NT2/D1 (cell line): Measurements from ENCODE around the gene VPS41.

Experiments
- DNase-seq: peaks from one replicate; pipeline ENCODE4 v3.0.0-alpha.2; 2011; ENCODE audit warnings: low read depth, low spot score
- H3K27me3 ChIP-seq: 2 replicates; pipeline ENCODE4 v1.6.0; 2011; ENCODE audit warnings: mild to moderate bottlenecking; ENCODE audit not compliant: insufficient read length, insufficient read depth
- H3K36me3 ChIP-seq: 2 replicates; pipeline ENCODE4 v1.6.1; 2011; ENCODE audit warnings: mild to moderate bottlenecking, low read length, mixed read lengths; ENCODE audit not compliant: insufficient read depth, insufficient read length
- H3K4me1 ChIP-seq: 2 replicates; pipeline ENCODE4 v1.5.1; 2011; ENCODE audit not compliant: insufficient read depth, insufficient read length
- H3K4me3 ChIP-seq: 2 replicates; pipeline ENCODE4 v1.5.1; 2011; ENCODE audit warnings: low read depth; ENCODE audit not compliant: insufficient read length
- H3K9ac ChIP-seq: 2 replicates; pipeline ENCODE4 v1.6.0; 2011; ENCODE audit warnings: low read depth; ENCODE audit not compliant: insufficient read length
- H3K9me3 ChIP-seq: 2 replicates; pipeline ENCODE4 v1.5.1; 2011; ENCODE audit warnings: mild to moderate bottlenecking, low read length; ENCODE audit not compliant: insufficient read depth
- SUZ12 ChIP-seq: IDR thresholded peaks from 2 replicates; pipeline ENCODE4 v1.6.1; 2011; ENCODE audit not compliant: insufficient read length, insufficient read depth; ENCODE audit errors: extremely low read depth
- YY1 ChIP-seq: IDR thresholded peaks from 2 replicates; pipeline ENCODE4 v1.6.1; 2011; ENCODE audit not compliant: insufficient read length, insufficient read depth
- ZNF274 ChIP-seq: IDR thresholded peaks from 2 replicates; pipeline ENCODE4 v1.6.1; 2011; ENCODE audit warnings: mild to moderate bottlenecking, low read depth, low read length

VPS41 gene

DNA sequence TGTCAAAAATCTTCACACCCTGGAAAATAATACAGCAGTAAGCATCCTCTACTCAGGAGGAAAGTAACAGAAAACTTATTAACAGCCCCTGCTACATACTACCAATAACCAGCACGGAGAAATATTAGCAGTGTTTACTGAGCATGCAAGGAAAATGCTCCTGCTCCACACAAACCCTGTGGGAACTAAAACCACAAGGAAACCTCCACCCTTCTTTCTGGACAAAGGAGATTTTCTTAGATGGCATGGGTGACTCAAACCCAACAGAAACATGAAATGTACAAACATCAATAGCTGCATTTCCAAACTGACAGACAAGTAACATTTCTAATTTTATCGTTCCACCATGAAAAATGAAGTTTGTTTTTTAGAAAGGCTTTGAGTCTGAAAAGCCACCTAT lies 113.4 kb downstream of the VPS41 start:
- TF ChIP-seq SUZ12 (no peak), YY1 (no peak), ZNF274 (no peak)
- Histone ChIP-seq H3K9ac (no peak overlapping the region), H3K27me3 (no peaks in the 10 kb centered on the region), H3K9me3 (no peaks in the 10 kb centered on the region), H3K4me3 (no peak overlapping the region), H3K4me1 (peaks cover 2% of the 10 kb centered on the region), H3K36me3 (peaks cover 22% of the 10 kb centered on the region)
- no peak for DNase-seq

DNA sequence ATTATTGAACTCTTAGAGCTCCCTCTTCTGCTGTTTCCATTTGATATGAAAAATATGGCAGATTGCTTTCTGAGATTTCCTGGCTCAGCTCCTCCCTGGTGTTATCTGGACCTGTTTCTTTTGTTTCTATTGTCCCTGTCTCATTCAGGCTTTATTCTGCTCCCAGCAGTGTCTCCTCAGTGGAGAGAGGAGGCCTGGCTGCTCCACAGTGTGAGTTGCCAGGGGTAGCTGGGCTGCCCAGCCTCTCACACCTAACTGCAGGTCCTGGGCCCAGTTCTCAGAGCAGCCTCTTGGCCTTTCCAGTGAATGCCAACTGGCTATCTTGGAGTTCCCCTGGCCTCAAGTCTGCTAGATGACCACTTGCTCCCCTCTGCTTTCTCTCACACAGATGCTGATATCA lies 127.0 kb downstream of the VPS41 start:
- no peak for TF ChIP-seq SUZ12
- TF ChIP-seq YY1, result no peak
- no peak for TF ChIP-seq ZNF274
- no peak overlapping the region for H3K4me3 ChIP-seq
- peak overlapping the region; percentile 18 for H3K9ac ChIP-seq
- peaks cover under 1% of the 10 kb centered on the region for H3K36me3 ChIP-seq
- no peaks in the 10 kb centered on the region for H3K4me1 ChIP-seq
- H3K27me3 ChIP-seq, result no peaks in the 10 kb centered on the region
- peak; percentile 38 for DNase-seq
- H3K9me3 ChIP-seq, result no peaks in the 10 kb centered on the region

DNA sequence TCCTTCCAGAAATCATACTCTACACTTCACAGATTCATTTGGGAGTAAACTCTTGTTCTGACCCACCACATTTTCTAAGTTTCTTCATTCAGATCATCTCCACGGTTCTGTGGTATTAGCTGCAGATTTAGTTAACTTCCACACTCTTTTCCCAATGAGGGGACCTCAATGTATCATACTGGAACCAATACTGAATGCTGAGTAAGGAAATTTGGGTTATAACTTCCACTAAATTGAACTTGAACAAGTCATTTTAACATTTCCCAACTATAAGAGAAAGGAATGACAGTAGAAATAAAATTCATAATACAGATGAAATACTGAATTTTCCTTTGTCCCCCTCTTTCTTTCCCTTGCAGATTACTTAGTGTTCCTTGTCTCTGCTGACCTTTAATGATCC lies 131.4 kb downstream of the VPS41 start:
- Histone ChIP-seq H3K4me3 (no peak overlapping the region), H3K4me1 (no peaks in the 10 kb centered on the region), H3K9ac (no peak overlapping the region), H3K27me3 (no peaks in the 10 kb centered on the region), H3K36me3 (peaks cover 4% of the 10 kb centered on the region), H3K9me3 (no peaks in the 10 kb centered on the region)
- TF ChIP-seq SUZ12 (no peak), YY1 (no peak), ZNF274 (no peak)
- no peak for DNase-seq

DNA sequence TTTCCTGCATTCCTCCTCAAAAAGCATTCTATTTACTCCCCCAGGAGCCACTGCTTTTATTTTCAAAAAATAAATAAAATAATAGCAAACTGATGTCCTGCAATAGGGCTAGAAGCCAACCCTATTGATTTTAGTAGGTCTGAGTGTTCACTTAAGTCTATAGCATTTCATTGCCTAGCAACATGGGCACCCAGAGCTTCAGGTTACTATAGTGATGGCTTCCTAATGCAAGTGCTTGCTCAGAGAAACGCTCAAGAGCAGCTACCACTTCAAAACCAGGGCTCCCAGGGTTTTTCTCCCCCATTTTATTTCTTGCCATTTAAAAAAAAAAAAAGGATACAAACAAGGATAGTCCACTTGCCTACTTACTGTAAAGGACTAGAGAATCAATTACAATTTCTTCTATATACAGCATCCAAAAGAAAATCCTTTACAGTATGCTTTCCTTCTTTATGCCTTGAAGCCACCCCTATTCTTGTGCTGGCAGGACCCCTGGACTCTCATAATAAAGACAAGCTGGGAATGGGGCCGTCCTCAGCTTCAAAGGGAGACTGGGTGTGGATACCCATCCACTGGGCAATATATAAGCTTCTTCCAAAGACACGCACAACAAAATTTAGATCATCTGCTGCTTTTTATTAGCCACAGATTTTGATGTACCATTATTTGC lies 133.3 kb downstream of the VPS41 start:
- Histone ChIP-seq H3K9ac (no peak overlapping the region), H3K4me3 (no peak overlapping the region), H3K27me3 (no peaks in the 10 kb centered on the region), H3K36me3 (peaks cover 10% of the 10 kb centered on the region), H3K4me1 (no peaks in the 10 kb centered on the region), H3K9me3 (no peaks in the 10 kb centered on the region)
- TF ChIP-seq SUZ12 (no peak), ZNF274 (no peak), YY1 (no peak)
- no peak for DNase-seq

DNA sequence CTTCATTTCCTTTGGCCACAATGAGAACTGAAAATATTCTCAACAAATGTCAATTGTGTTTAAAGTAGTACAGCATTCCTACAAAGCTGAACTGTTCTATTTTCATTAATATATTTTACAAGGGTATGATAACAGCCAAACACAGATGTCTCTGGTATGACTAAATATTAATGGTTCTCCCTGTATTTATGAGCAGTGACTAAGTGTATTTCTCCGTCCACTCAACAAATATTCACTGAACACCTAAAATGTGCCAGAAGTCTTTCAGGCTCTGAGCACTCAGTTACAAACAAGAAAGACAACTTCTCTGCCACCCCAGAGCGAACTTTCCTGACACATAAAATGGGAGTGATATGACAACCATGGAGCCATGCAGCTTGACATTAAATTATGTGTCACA lies 135.6 kb downstream of the VPS41 start:
- Histone ChIP-seq H3K36me3 (peaks cover 20% of the 10 kb centered on the region), H3K4me1 (no peaks in the 10 kb centered on the region), H3K4me3 (no peak overlapping the region), H3K27me3 (no peaks in the 10 kb centered on the region), H3K9ac (no peak overlapping the region), H3K9me3 (no peaks in the 10 kb centered on the region)
- TF ChIP-seq SUZ12, result no peak
- no peak for TF ChIP-seq YY1
- TF ChIP-seq ZNF274, result no peak
- DNase-seq, result no peak

DNA sequence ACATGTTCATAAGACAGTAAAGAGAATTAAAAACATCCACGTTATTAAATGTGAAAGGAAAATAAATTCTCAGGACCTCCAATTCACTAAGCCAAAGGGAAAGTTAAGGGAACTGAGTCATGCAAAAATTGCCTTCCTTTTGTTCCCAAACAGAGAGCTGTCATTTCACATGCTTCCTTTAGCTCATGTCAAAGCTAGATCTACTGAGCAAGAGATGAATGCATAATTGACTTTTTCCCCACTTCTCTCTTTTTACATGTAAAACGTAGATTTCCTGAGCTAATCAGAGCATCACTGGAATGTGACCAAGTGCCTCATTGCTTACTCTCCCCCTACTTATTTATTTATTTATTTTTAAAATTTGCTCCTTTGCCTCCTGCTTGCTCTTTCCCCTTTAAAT lies 148.8 kb downstream of the VPS41 start:
- TF ChIP-seq ZNF274, result no peak
- no peak for TF ChIP-seq YY1
- no peak for TF ChIP-seq SUZ12

DNA sequence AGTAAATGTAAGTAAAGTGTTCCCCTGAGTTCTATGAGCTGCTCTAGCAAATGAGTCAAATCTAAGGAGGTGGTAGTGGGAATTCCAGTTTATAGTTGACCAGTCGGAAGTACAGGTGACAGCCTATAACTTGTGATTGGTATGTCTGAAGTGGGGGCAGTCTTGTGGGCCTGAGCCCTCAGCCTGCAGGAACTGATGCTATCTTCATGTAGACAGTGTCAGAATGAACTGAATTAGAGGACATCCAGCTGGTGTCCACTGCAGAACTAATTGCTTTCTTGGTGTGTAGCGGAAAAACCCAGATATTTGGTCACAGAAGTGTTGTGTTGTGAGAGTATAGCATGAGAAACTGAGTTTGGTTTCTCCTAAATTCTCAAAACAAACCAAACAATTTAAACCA lies 150.0 kb downstream of the VPS41 start:
- Histone ChIP-seq H3K9me3 (no peaks in the 10 kb centered on the region), H3K27me3 (no peaks in the 10 kb centered on the region), H3K4me3 (no peak overlapping the region), H3K36me3 (peaks cover 16% of the 10 kb centered on the region), H3K4me1 (no peaks in the 10 kb centered on the region), H3K9ac (no peak overlapping the region)
- TF ChIP-seq SUZ12 (no peak), ZNF274 (no peak), YY1 (no peak)
- DNase-seq, result no peak

More for the DNA sequence above, 148.8 kb downstream of the VPS41 start:
- Histone ChIP-seq H3K4me1 (no peaks in the 10 kb centered on the region), H3K36me3 (peaks cover 16% of the 10 kb centered on the region), H3K9me3 (no peaks in the 10 kb centered on the region), H3K4me3 (no peak overlapping the region), H3K27me3 (no peaks in the 10 kb centered on the region), H3K9ac (no peak overlapping the region)
- no peak for DNase-seq

DNA sequence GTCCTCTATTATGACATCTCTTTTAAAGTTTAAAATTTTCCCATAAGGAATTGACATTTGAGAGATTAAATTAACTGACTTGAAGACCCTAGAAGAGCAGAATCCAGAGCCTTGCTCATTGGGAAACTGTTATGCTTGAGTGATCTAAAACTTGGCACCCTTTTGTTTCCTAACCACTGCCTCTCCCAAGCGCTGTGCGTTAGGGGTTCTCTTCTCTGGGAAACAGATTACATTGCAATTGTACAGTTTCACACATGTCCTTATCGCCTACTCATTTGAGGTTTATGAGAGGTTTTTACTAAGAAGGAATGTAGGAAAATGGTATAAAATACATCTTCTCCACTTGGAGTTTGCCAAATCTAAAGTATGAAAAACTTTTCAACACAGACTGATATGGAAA lies 151.1 kb downstream of the VPS41 start:
- no peaks in the 10 kb centered on the region for H3K4me1 ChIP-seq
- DNase-seq, result no peak
- H3K4me3 ChIP-seq, result no peak overlapping the region
- H3K36me3 ChIP-seq, result peaks cover 18% of the 10 kb centered on the region
- no peaks in the 10 kb centered on the region for H3K9me3 ChIP-seq
- no peak overlapping the region for H3K9ac ChIP-seq
- no peak for TF ChIP-seq ZNF274
- TF ChIP-seq SUZ12, result no peak
- no peak for TF ChIP-seq YY1
- no peaks in the 10 kb centered on the region for H3K27me3 ChIP-seq
